Hepatocyte (in vitro differentiated cells): ENCODE measurements around the gene NXPH4. TPM values are rescaled to one million over a fixed set of nuclear protein-coding genes. Genes with fewer than 3 reads are reported as not detected.

Experiments
- DNase-seq: peaks from one replicate; pipeline ENCODE4 v3.0.0-alpha.2; 2016; ENCODE audit warnings: low spot score
- H2AFZ ChIP-seq: fragments of 200-600 bp; sonication (generic); 2 replicates; pipeline ENCODE4 v1.6.0; 2016; ENCODE audit warnings: antibody characterized with exemption, mild to moderate bottlenecking
- H3K27ac ChIP-seq: fragments of 200-600 bp; sonication (generic); 2 replicates; pipeline ENCODE4 v1.5.1; 2016; ENCODE audit warnings: mild to moderate bottlenecking
- H3K27me3 ChIP-seq: fragments of 200-600 bp; sonication (generic); 2 replicates; pipeline ENCODE4 v1.6.1; 2016
- H3K36me3 ChIP-seq: fragments of 200-600 bp; sonication (generic); replicated peaks from 2 replicates; pipeline ENCODE4 v1.5.1; 2016; ENCODE audit warnings: low read depth; ENCODE audit not compliant: insufficient read depth
- H3K4me1 ChIP-seq: fragments of 200-600 bp; sonication (generic); 2 replicates; pipeline ENCODE4 v1.5.1; 2016; ENCODE audit warnings: mild to moderate bottlenecking, moderate library complexity; ENCODE audit not compliant: insufficient read depth
- H3K4me2 ChIP-seq: fragments of 200-600 bp; sonication (generic); 2 replicates; pipeline ENCODE4 v1.6.0; 2016
- H3K4me3 ChIP-seq: fragments of 200-600 bp; sonication (generic); 2 replicates; pipeline ENCODE4 v1.5.1; 2016; ENCODE audit warnings: mild to moderate bottlenecking
- H3K79me2 ChIP-seq: fragments of 200-600 bp; sonication (generic); 2 replicates; pipeline ENCODE4 v1.6.0; 2017; ENCODE audit warnings: mild to moderate bottlenecking
- H3K9me2 ChIP-seq: fragments of 200-600 bp; sonication (generic); replicated peaks from 2 replicates; pipeline ENCODE4 v1.6.0; 2017; ENCODE audit warnings: mild to moderate bottlenecking; ENCODE audit not compliant: insufficient read depth
- H3K9me3 ChIP-seq: fragments of 200-600 bp; sonication (generic); 2 replicates; pipeline ENCODE4 v1.5.1; 2016; ENCODE audit warnings: low read depth, mild to moderate bottlenecking
- H4K20me1 ChIP-seq: fragments of 200-600 bp; sonication (generic); 2 replicates; pipeline ENCODE4 v1.6.0; 2016; ENCODE audit warnings: mild to moderate bottlenecking; ENCODE audit not compliant: insufficient read depth, poor library complexity, severe bottlenecking
- EZH2 ChIP-seq: fragments of 200-600 bp; sonication (generic); IDR thresholded peaks from 2 replicates; pipeline ENCODE4 v1.6.1; 2016; ENCODE audit warnings: antibody characterized with exemption, mild to moderate bottlenecking, borderline replicate concordance
- EZH2phosphoT487 ChIP-seq: fragments of 200-600 bp; sonication (generic); IDR thresholded peaks from one replicate; pipeline ENCODE4 v1.6.1; 2018; ENCODE audit warnings: antibody characterized with exemption, mild to moderate bottlenecking, low read depth, moderate library complexity; ENCODE audit not compliant: unreplicated experiment, severe bottlenecking
- WGBS: methylation state at CpG from one replicate; pipeline ENCODE4 v1.1.6; 2016; ENCODE audit warnings: low lambda C conversion rate; ENCODE audit errors: missing lambda C conversion rate; 5-methylcytosine and 5-hydroxymethylcytosine counted together
- polyA plus RNA-seq: library from polyadenylated mRNA; unstranded; fragments of >200 nt; fragmentation: Nextera tagmentation; extraction: Ambion mirVana; gene quantifications from 2 replicates; pipeline ENCODE4 v1.2.1, GENCODE V29; 2016
- total RNA-seq: library from RNA; depleted of rRNA; stranded (reverse); fragments of >200 nt; gene quantifications from 2 replicates; pipeline ENCODE4 v1.2.3, GENCODE V29; 2014
- TF ChIP-seq, protein P1 (sequence below): fragments of 200-600 bp; sonication (generic); IDR thresholded peaks from 2 replicates; pipeline ENCODE4 v1.5.1; 2016; ENCODE audit warnings: antibody characterized with exemption, mild to moderate bottlenecking; ENCODE audit not compliant: poor library complexity

Gene NXPH4
- total and polyA plus RNA-seq, 2 experiments from 2014 or later: 1.1 to 3.3 TPM

DNA sequence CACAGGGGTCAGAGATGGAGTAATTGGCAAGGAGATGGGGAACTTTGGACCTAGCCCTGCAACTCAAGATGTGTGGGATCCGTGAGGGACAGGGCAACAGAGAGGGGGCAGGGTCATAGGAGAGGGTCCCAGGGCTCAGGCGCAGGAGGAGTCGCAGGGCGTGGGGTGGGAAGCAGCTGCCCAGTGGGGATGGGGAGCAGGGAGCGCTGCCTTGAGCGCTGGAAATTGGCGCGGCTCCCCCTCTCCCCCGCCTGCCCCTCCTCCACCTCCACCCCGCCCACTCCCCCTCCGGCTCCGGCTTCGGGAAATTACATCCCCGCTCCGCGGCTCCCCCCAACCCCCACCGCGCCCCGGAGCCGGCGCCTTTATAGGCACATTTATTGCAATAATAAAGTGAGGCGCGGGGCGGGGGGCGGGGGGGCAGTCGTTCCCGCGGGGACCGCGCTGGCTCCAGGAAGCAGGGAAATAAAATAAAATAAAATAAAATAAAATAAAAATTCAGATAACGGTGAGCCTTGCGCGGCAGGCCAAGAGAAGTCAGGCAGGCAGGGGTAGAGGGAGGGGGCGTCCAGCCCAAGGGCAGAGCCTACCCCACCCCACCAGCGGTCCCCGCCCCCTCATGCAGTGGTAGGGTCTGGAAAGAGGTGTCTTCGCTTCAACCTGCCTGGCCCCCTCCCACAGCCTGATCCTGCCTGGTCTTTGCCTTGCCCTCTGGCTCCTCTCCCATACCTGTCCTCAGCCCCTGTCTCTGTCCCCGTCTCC, 3.6 kb downstream of the NXPH4 start:
- Histone ChIP-seq H3K36me3 (no peaks in the 10 kb centered on the region), H4K20me1 (no peaks in the 10 kb centered on the region), H3K27ac (no peak overlapping the region), H3K79me2 (no peaks in the 10 kb centered on the region), H3K4me2 (peak overlapping the region; percentile 72), H3K4me1 (peaks cover 40% of the 10 kb centered on the region), H3K27me3 (peaks cover 96% of the 10 kb centered on the region), H3K9me2 (no peaks in the 10 kb centered on the region), H3K4me3 (no peak overlapping the region), H3K9me3 (no peaks in the 10 kb centered on the region), H2AFZ (no peak overlapping the region)
- TF ChIP-seq EZH2: no peak
- TF ChIP-seq, protein P1, sequence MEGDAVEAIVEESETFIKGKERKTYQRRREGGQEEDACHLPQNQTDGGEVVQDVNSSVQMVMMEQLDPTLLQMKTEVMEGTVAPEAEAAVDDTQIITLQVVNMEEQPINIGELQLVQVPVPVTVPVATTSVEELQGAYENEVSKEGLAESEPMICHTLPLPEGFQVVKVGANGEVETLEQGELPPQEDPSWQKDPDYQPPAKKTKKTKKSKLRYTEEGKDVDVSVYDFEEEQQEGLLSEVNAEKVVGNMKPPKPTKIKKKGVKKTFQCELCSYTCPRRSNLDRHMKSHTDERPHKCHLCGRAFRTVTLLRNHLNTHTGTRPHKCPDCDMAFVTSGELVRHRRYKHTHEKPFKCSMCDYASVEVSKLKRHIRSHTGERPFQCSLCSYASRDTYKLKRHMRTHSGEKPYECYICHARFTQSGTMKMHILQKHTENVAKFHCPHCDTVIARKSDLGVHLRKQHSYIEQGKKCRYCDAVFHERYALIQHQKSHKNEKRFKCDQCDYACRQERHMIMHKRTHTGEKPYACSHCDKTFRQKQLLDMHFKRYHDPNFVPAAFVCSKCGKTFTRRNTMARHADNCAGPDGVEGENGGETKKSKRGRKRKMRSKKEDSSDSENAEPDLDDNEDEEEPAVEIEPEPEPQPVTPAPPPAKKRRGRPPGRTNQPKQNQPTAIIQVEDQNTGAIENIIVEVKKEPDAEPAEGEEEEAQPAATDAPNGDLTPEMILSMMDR: no peak
- no peak for TF ChIP-seq EZH2phosphoT487
- no peak for DNase-seq
- 12% methylated on average over 8 of the region's 38 CpGs for WGBS

DNA sequence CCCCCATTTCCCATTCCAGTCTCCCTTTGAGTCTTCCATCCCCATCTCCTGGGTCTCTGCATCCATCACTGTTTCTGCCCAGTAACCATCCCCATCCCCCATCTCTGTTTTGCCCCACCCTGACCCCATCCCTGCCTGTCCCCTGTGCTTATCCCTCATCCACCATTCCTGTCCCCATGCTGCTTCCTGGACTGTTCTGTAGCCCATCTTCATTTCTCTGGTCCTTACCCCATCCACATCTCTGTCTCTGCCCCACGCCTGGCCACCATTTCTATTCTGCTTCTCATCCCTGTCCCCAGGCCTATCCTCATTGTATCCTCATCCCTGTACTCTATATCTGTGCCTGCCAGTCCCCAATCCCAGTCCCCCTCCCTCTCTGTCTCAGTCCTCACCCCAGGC, 4.2 kb downstream of the NXPH4 start:
- no peak for DNase-seq
- Histone ChIP-seq H3K4me3 (no peak overlapping the region), H3K4me2 (no peak overlapping the region), H4K20me1 (no peaks in the 10 kb centered on the region), H3K9me2 (no peaks in the 10 kb centered on the region), H3K9me3 (no peaks in the 10 kb centered on the region), H2AFZ (no peak overlapping the region), H3K27ac (no peak overlapping the region), H3K27me3 (peaks cover 96% of the 10 kb centered on the region), H3K36me3 (no peaks in the 10 kb centered on the region), H3K4me1 (peaks cover 42% of the 10 kb centered on the region), H3K79me2 (no peaks in the 10 kb centered on the region)
- 40% methylated on average over 1 of the region's 1 CpG for WGBS
- no peak for TF ChIP-seq EZH2phosphoT487
- TF ChIP-seq, protein P1: no peak
- no peak for TF ChIP-seq EZH2

DNA sequence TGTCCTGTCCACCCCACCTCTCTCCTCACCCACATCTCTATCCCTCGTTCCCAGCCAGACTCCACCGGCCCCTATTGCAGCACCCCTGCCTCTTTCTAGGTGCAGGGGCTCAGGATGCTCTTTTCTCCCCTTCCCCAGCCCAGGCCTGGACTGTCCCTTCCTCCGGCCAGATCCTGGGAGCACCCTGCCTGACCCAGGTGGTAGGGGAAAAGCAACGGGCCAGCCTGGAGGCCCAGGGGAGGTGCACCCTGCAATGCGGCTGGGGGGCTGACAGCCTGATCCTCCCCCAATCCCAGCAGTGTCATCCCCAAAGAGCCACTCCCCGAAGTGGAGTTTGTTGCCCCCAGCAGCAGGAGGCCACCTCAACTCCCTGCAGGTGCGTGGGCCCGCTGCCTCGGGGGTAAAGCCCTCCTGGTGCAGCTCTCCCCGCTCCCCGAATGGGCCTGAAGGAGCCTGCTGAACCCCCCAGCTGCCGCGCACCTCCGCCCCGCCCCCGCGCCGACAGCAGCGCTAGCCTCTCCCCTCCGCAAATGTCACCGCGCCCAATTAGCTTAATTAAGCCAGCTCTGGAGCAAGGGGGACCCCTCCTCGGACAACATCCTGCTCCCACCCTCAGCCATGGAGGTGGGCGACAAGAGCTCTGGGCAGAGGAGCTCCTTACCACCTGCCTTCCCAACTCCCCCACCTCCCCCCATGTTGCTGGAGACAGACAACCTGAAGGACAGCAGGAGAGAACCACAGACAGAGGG, 4.7 kb downstream of the NXPH4 start:
- no peak for DNase-seq
- Histone ChIP-seq H3K9me3 (no peaks in the 10 kb centered on the region), H3K27ac (no peak overlapping the region), H3K27me3 (peaks cover 96% of the 10 kb centered on the region), H4K20me1 (no peaks in the 10 kb centered on the region), H3K4me1 (peaks cover 36% of the 10 kb centered on the region), H3K79me2 (no peaks in the 10 kb centered on the region), H3K4me3 (no peak overlapping the region), H2AFZ (no peak overlapping the region), H3K9me2 (no peaks in the 10 kb centered on the region), H3K4me2 (no peak overlapping the region), H3K36me3 (no peaks in the 10 kb centered on the region)
- TF ChIP-seq, protein P1: no peak
- TF ChIP-seq EZH2 (peak; percentile 54), EZH2phosphoT487 (peak; percentile 73)
- WGBS: 16% methylated on average over 24 of the region's 24 CpGs
